Measurements from ENCODE around the gene EIF4E1B. TPM values are rescaled to one million over a fixed set of nuclear protein-coding genes. Genes with fewer than 3 reads are reported as not detected.
A peak's percentile ranks its signal among the peaks of the same experiment; 100 is the strongest.
"Not testable (repeated sequence)": the region's sequence is repeated elsewhere in the genome, so short reads cannot be mapped to it uniquely, and the experiment has no call there.

The EIF4E1B gene
- polyA plus RNA-seq, 1 donor from 2014 or later: 0.82 TPM

DNA sequence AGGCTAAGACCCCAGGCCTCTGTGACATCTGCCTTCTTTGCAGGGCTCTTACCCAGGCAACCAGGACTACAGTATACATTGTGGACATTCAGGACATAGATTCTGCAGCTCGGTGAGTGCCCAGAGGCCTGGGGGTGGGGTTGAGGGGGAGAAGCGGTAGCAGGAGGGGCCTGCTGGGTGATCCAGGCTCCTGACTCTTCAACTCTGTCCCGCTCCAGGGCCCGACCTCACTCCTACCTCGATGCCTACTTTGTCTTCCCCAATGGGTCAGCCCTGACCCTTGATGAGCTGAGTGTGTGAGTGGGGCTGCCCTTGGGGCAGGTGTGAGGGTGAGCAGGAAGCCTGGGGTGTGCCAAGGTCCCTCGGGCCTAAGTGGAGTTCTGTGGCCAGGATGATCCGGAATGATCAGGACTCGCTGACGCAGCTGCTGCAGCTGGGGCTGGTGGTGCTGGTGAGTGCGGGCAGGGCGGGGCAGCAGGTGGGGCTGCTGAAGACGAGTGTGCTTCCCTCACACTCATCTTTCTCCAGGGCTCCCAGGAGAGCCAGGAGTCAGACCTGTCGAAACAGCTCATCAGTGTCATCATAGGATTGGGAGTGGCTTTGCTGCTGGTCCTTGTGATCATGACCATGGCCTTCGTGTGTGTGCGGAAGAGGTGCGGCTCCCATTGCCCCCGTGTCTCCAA, 40.3 kb upstream of the EIF4E1B start:
- no peaks in the 10 kb centered on the region for H3K79me2 ChIP-seq (replicated peaks; ENCODE audit: insufficient read depth, low read length)
- no peak overlapping the region for H3K4me2 ChIP-seq (ENCODE audit: low read length)
- no peaks in the 10 kb centered on the region for H3K27me3 ChIP-seq (ENCODE audit: insufficient read depth, low read depth, low read length)
- no peaks in the 10 kb centered on the region for H3F3A ChIP-seq (ENCODE audit: insufficient read depth, low read length, poor library complexity, severe bottlenecking)
- no peaks in the 10 kb centered on the region for H4K20me1 ChIP-seq (ENCODE audit: insufficient read depth)
- H2AFZ ChIP-seq (ENCODE audit: low read depth, low read length): no peak overlapping the region
- no peak overlapping the region for H3K9ac ChIP-seq (ENCODE audit: low read length)
- H3K9me3 ChIP-seq (ENCODE audit: low read length): no peaks in the 10 kb centered on the region
- H3K36me3 ChIP-seq (ENCODE audit: insufficient read depth, low read length): peaks cover 6% of the 10 kb centered on the region
- no peak overlapping the region for H3K4me3 ChIP-seq (ENCODE audit: low read length)
- TF ChIP-seq POLR2AphosphoS5 (IDR thresholded peaks at IDR 0.05) (peak; percentile 7), EZH2 (IDR thresholded peaks at IDR 0.05; ENCODE audit: borderline replicate concordance, insufficient read depth, low read length, poor library complexity, severe bottlenecking) (no peak)
- no peaks in the 10 kb centered on the region for H3K9me2 ChIP-seq (ENCODE audit: insufficient read depth, low read length)
- no peak overlapping the region for H3K27ac ChIP-seq (ENCODE audit: low read length)

DNA sequence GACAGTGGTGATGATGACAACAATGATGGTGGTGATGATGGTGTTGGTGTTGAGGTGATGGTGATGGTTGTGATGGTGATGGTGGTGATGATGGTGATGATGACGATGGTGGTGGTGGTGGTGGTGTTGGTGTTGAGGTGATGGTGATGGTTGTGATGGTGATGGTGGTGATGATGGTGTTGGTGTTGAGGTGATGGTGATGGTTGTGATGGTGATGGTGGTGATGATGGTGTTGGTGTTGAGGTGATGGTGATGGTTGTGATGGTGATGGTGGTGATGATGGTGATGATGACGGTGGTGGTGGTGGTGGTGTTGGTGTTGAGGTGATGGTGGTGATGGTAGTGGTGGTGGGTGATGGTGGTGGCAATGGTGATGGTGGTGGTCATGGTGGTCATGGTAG, 38.8 kb upstream of the EIF4E1B start:
- not testable (repeated sequence) for H3K9ac ChIP-seq (ENCODE audit: low read length); H3F3A ChIP-seq (ENCODE audit: insufficient read depth, low read length, poor library complexity, severe bottlenecking); H3K4me2 ChIP-seq (ENCODE audit: low read length); H3K4me3 ChIP-seq (ENCODE audit: low read length); H3K36me3 ChIP-seq (ENCODE audit: insufficient read depth, low read length); H3K9me3 ChIP-seq (ENCODE audit: low read length); H4K20me1 ChIP-seq (ENCODE audit: insufficient read depth); H3K27ac ChIP-seq (ENCODE audit: low read length); H3K9me2 ChIP-seq (ENCODE audit: insufficient read depth, low read length); H3K79me2 ChIP-seq (replicated peaks; ENCODE audit: insufficient read depth, low read length); H2AFZ ChIP-seq (ENCODE audit: low read depth, low read length); H3K27me3 ChIP-seq (ENCODE audit: insufficient read depth, low read depth, low read length)

DNA sequence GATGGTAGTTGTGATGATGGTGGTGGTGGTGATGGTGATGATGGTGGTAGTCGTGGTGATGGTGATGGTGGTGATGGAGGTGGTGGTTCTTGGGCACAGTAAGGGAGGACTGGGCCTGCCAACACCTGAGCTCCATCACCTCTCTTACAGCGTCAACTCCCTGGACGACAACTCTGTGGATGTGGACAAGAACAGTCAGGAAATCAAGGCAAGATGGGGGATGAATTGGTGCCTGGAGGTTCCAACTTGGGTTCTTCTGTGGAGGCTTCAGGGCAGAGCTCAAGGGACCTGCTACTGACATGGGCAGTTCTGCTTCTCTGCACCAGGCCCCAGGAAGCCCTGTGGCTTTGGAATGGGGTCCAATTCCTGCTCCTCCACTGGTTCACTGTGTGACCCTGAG, 37.9 kb upstream of the EIF4E1B start:
- H3K9me3 ChIP-seq (ENCODE audit: low read length): no peaks in the 10 kb centered on the region

More for the DNA sequence above, 37.9 kb upstream of the EIF4E1B start:
- no peaks in the 10 kb centered on the region for H3K27me3 ChIP-seq (ENCODE audit: insufficient read depth, low read depth, low read length)
- no peak overlapping the region for H3K4me3 ChIP-seq (ENCODE audit: low read length)
- H3K27ac ChIP-seq (ENCODE audit: low read length): no peak overlapping the region
- H3F3A ChIP-seq (ENCODE audit: insufficient read depth, low read length, poor library complexity, severe bottlenecking): no peaks in the 10 kb centered on the region
- H3K9ac ChIP-seq (ENCODE audit: low read length): no peak overlapping the region
- no peak overlapping the region for H2AFZ ChIP-seq (ENCODE audit: low read depth, low read length)
- H3K36me3 ChIP-seq (ENCODE audit: insufficient read depth, low read length): peaks cover 6% of the 10 kb centered on the region
- no peak for TF ChIP-seq RAD21 (conservative IDR thresholded peaks at IDR 0.05)
- no peak for TF ChIP-seq POLR2AphosphoS5 (IDR thresholded peaks at IDR 0.05)
- TF ChIP-seq, protein P1, sequence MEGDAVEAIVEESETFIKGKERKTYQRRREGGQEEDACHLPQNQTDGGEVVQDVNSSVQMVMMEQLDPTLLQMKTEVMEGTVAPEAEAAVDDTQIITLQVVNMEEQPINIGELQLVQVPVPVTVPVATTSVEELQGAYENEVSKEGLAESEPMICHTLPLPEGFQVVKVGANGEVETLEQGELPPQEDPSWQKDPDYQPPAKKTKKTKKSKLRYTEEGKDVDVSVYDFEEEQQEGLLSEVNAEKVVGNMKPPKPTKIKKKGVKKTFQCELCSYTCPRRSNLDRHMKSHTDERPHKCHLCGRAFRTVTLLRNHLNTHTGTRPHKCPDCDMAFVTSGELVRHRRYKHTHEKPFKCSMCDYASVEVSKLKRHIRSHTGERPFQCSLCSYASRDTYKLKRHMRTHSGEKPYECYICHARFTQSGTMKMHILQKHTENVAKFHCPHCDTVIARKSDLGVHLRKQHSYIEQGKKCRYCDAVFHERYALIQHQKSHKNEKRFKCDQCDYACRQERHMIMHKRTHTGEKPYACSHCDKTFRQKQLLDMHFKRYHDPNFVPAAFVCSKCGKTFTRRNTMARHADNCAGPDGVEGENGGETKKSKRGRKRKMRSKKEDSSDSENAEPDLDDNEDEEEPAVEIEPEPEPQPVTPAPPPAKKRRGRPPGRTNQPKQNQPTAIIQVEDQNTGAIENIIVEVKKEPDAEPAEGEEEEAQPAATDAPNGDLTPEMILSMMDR (IDR thresholded peaks at IDR 0.05; ENCODE audit: poor library complexity, severe bottlenecking): no peak
- no peak for TF ChIP-seq REST (IDR thresholded peaks at IDR 0.05; ENCODE audit: borderline replicate concordance)
- no peak for TF ChIP-seq SMC3 (conservative IDR thresholded peaks at IDR 0.05; ENCODE audit: poor library complexity)
- TF ChIP-seq TAF1 (IDR thresholded peaks at IDR 0.05; ENCODE audit: low read depth): no peak
- TF ChIP-seq EP300 (conservative IDR thresholded peaks at IDR 0.05; ENCODE audit: poor library complexity, severe bottlenecking): no peak
- no peak for TF ChIP-seq MXI1 (conservative IDR thresholded peaks at IDR 0.05; ENCODE audit: poor library complexity, severe bottlenecking)
- no peak for TF ChIP-seq EZH2 (IDR thresholded peaks at IDR 0.05; ENCODE audit: borderline replicate concordance, insufficient read depth, low read length, poor library complexity, severe bottlenecking)
- no peaks in the 10 kb centered on the region for H3K9me2 ChIP-seq (ENCODE audit: insufficient read depth, low read length)
- H4K20me1 ChIP-seq (ENCODE audit: insufficient read depth): no peaks in the 10 kb centered on the region
- H3K4me2 ChIP-seq (ENCODE audit: low read length): no peak overlapping the region
- no peaks in the 10 kb centered on the region for H3K79me2 ChIP-seq (replicated peaks; ENCODE audit: insufficient read depth, low read length)

Data from neural cell (in vitro differentiated cells).